ENCODE measurements around the gene CASZ1.

CASZ1 gene

DNA sequence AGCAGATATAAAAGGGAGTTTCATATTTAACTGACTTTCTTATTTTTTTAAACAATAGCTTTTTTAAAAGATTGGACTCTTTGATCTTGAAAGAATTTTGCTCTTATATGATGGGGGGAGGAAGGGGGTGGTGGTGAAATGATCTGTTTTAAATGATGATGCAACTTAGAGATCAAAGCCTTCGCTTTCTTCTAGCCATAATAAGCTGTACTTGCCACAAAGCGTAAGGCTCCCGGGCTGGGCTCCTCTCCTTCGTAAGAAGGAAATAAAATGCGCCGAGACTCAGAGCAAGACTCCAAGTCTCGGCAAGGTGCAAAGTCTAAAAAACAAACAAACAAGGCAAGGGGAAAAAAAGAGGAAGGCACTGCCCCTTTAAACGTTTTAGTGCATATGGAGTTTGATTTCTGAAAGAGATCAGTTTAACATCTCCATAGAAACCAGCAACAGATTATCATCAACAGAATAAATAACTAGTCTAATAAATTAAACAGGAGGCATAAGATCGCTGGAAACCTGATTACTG, 3.3 kb downstream of the CASZ1 start:
- no peak for DNase-seq (ENCODE audit: low read depth)

DNA sequence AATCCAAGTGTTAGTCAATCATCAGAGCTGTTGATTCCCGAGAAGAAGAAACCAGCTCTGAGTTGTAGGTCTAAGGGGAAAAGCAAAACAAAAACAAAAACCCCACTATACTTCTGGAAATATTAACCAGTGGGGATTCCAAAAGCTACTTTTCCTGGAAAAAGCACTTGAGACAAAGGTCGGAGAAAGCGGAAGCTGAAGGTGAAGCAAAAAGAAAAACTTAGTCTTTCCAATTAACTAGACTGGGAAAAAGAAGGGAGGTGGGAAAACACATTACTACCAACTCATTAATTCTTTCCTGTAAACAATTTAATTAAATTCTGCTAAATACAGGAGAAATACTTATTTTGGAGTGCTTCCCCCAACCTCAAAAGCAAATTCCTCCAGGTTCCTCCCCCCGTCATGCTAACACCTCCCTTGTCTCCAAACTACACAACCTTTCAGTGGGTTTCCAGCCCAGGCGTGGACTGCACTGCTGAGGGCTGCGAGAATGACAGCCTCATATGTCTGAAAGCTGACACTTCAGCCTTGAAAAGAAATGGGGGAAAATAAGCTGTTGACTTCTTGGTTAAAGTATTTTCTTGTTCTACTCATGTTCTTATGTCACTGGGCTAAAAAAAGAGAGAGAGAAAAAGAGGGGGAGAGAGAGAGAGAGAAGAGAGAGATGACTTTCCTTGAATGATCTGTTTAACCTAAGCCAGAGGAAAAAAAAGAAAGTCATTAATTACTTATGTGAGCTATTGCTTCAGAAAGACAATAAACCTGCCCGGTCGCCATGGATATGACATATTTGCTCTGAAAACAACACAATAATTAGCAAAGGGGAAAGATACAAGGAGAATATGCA, 5.1 kb downstream of the CASZ1 start:
- no peak for DNase-seq (ENCODE audit: low read depth)

DNA sequence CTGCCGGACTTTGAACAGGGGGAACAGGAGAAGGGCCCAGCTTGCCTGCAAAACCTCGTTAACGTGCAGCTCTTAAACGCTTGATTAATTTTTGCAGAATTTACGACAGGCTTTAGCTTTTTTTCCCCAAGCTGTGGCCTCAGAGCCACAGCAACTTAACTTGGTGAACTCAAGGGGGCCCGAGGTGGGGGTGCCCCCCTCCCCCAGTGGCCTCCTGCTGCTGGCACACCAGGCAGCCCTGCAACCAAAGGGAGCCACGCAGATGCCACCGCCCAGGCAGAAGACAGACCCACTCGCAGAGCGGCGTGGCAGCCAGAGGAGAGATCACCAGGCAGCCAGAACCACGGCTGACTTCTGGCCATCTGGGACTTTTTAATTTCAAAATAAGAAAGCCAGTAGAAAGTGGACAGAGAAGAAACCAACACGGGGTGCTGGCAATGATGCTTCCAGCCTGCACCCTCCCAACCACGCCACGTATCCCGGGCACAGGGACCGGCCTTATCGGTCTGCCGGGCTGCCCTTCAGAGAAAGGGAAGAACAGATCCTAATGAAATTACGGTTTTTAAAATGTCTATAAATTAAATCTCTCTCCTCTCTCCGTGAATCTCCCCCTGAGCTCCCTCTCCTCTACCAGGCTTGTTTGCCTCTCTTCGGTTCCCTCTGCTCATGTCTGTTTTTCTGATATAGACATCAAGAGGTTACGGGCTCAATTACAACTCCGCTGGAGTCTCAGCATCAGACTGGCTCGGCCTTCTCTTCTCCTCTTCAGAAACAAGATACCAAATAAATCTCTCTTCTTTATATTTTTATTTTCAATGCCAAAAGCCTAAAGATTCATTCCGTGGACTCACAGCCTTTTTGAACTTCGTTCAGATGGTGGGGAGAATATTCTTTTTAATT, 6.4 kb downstream of the CASZ1 start:
- DNase-seq (ENCODE audit: low read depth) = no peak

DNA sequence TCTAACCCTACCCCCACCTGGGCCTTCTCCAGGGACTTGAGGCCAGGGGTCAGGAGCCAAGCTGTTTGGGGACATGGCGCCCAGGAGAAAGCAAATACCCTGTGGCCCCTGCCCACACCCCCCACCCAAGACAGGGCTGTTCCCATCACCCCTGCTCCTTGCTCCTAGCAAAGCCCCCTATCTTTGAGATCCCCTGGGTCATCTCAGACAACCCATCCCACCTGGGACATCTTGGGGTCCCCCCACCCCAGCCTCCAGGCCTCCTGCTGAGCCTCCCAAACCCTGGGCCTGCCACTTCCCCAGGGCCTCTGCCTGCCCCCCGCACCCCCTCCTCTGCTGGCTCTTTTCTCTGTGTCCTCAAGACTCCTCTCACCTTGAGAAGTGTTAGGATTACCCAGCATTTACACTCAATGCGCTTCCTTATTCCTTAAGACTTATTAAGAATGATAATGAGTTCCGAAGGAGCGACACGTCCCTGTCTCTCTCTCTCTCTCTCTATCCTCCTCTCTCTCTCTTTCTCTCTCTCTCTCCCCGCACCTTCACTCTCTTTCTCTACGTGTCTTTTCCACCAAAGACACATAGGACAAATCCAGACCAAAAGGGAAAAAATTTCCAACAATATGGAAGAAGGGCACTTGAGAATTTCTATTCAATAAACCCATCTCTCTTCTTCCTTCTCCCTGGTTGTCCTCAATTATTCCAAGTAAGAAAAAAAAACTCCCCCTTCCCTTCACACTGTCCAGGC, 7.2 kb downstream of the CASZ1 start:
- DNase-seq (ENCODE audit: low read depth) = no peak

DNA sequence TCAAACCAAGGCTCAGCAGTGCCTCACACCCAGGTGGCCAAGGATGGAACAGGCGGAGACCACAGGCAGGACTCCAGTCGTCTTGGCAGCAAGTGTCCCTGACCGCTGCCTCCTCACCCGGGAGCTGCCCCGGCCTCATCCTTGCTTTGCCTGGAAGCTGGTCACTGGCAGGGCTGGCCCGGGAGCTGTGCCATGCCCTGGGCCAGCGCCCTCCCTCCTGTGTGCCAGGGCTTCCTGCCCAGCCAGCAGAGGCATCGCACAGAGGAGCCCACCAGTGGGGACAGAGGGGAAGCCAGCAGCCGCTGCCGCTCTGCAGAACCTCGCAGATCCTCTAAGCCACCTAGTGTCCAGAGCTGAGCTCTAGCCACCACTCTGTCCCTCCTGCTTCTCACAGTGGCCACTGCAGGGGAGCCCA, 7.8 kb downstream of the CASZ1 start:
- no peak for DNase-seq (ENCODE audit: low read depth)

DNA sequence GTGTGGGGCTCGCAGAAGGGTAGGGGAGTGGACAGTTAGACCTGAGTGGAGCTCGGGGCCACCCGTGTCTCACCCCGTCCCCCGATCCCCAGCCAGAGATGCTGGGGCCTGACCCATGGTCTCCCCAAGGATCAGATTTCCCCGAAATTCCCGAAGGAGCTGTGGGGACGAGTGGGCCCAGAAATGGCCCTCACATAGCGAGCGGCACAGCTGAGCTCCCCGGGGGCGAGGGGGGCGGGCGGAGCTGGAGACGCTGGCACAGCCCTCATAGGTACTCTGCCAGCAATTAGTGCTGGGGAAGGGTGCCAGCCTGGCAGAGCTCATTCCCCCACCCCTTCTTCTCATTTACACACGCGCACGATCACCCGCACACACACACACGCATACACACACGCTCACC, 9.2 kb downstream of the CASZ1 start:
- DNase-seq (ENCODE audit: low read depth) = no peak

DNA sequence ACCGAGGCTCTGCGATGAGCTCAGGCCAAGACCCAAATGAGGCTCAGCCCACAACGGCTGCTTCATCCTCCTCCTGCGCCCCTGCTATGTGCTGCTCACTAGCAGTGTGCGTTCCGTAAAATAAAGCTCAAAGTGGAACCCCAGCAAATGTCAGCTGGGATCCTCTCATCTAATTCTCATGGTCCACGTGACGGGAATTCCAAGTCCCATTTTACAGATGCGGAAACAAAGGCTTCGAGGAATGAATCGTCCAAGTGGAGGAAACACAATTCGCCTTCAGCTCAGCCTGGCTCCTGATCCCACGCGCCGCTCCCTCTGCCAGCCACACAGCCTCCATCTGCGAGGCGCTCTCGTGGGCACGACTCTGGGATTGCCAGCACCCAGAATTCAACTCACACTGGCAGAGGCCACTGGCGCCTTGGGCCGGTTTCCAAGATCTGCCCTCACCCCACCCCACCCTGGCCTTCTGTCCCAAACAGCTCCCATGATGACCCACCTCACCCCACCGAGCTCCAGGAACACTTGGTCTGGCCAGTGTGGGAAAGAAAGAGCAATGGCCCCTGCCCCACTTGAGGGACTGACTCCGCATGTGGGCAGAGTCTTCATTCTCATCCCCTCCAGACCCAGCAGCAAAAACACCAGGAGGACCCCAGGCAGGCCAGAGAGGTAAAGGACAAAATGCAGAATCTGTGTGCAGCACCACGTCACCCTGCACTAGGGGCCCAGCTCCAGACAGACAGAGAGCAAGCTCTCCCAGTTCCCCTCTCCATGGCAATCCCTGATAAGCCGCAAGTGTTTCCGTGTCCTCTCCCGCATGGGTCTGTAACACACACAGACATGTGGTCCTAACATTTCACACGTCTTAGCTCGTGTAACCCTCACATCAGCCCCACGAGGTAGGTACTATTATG, 10.5 kb downstream of the CASZ1 start:
- no peak for DNase-seq (ENCODE audit: low read depth)

DNA sequence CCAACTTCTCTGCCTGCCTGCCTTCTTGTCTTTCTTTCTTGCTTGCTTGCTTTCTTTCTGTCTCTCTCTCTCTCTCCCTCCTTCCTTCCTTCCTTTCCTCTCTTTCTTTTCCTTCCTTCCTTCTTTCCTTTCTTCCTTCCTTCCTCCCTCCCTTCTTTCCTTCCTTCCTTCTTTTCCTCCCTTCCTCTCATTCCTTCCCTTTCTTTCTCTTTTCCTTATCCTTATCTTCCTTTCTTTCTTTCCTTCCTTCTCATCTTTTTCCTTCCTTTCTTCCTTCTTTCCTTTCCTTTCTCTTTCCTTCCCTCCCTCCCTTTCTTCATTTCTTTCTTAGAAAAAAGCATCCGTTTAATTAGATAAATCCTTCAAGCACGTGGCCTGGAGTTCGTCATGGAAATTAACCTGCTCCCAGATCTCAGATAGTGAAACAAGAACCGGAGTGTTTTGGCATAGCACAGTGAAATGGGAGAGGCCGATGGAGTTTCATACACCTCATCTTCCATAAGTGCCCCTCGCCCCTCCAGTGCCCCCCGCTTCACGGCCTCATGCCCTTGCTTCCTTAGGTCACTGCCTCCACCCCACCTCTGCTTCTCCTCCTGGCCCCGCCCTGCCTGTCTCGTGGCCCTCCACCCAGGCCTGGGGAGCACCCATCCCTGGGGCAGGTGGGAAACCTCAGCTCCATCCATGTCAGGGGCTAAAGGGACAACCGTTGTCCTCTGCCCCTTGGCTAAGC, 11.3 kb downstream of the CASZ1 start:
- no peak for DNase-seq (ENCODE audit: low read depth)

DNA sequence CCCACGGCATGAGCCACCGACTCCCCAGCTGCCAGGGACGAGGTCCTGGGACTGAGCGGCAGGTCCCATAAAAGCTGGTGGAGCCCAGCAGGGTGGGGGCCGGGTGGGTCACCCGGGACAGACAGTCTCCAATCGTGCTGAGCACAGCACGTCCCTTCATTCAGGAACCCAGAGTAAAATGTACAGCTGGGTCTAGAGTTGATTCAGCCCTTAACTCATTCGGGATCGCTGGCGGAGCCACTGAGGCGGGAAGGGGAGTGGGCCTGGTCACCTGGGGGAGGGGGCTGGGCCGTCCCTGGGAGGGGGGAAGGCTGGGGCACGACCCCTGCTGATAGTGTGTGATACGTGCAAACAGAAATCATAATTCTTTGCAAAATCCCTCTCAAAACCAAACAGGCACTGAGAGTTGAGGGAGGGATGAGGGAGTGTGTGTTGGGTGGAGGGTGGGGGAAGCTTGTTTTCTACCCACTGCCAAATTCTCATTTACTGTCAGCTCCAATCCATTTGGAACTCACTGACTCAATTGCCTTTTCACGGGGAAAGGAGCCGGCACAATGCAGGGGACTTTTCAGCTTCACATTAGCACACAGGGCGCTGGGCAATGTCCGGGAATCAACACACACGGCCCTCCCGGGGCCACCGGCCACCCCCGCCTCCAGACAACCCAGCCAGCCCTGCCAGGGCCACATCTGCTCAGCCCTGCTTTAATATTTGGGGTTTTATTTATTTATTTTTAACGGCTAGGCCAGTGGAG, 13.8 kb downstream of the CASZ1 start:
- DNase-seq (ENCODE audit: low read depth) = no peak

DNA sequence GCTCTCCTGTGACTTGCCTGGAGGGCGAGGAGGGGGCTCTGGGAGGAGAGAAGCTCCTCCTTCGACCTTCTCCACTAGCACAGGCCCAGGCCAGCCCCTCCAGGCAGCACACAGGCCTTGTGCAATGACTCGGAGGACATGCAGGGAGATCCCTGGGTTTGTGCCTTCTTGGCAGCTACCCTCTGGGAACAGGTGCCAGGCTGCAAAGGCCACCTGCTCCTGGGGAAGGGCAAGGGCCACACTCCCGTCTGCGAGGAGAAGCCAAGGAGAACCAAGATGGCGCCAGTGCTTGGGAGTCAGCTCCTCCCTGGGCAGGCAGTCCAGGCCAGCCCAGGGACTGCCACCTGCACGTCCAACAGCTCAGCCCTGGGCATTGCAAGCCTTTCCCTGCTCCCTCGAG, 15.3 kb downstream of the CASZ1 start:
- no peak for DNase-seq (ENCODE audit: low read depth)

DNA sequence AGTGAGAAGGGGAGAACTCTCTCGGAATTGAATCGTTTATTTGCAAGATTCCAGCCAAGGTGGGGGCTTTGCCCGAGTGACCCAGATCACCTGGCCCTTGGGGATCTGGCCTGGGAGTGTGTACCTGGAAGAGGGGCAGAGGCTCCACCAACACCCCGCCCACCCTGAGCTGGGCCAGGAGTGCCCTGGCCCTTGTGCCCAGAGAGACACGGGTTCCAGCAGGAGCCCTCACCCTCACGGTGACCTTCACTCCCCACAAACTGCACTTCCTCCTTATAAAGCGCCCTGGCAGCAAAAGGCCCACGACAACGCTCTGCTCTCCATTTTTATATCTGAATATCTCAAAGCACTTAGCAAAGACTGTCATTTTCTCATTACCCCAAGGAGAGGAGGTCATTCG, 16.6 kb downstream of the CASZ1 start:
- no peak for DNase-seq (ENCODE audit: low read depth)

DNA sequence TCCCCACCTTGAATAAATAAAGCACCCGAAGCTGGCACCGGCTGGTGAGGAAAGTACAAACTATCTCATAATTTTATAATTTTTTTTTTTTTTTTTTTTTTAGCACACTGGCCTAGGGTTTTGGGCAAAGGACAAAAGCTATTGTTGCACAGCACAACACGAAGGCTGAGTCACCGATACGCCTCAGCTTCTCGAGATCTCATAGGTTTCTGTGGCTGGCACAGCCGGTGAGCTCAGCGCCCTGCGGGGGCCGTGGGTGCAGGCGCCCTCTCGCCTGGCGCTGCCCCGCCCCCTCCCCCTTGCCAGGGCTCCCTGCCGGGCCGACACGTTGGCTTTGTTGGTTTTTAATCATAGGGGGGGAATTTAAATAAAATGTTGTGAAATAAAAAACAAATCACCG, 17.2 kb downstream of the CASZ1 start:
- DNase-seq (ENCODE audit: low read depth) = no peak

DNA sequence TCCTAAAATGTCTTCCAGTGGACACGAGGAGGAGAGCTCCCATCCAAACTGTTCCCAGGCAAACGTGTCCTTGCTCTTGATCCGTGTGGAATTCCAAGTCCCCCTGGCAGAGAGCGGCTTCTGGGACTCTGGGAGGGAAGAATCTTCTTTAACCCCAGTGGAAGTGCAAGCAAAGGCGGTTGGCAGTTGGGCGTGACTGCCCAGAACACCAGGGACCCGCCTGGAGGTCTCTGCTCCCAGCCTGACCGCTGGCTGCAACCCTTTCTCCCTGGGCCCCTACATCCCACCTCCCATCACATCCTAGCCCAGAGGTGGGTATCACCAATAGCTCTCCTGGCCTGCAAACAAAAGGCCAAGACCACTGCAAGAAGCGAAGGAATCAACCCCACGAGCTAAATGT, 17.8 kb downstream of the CASZ1 start:
- DNase-seq (ENCODE audit: low read depth) = no peak

DNA sequence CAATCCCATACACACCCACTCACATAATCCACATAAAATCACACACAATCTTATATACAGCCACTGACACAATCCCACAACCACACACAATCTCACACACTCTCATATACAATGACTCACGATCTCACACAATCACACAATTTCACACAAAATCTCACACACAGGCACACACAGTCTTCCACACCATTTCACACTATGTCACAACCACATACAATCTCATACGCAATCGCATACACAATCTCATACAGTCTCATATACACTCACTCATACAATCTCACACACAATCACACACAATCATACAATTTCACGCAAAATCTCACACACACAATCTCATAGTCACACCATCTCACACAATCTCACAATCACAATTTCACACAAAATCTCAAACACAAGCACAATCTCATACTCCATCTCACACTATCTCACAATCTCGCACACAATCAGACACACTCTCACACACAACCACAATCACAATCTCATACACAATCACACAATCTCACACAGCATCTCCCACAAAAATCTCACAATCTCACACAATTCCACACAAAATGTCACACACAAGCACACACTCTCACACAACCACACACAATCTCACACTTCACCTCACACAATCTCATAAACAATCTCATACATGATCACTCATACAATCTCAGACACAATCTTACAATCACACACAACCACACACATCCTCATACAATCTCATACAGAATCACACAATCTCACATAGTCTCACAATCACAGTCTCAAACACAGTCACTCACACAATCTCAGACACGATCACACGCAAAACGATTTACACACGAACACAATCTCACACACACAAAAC, 18.5 kb downstream of the CASZ1 start:
- no peak for DNase-seq (ENCODE audit: low read depth)

DNA sequence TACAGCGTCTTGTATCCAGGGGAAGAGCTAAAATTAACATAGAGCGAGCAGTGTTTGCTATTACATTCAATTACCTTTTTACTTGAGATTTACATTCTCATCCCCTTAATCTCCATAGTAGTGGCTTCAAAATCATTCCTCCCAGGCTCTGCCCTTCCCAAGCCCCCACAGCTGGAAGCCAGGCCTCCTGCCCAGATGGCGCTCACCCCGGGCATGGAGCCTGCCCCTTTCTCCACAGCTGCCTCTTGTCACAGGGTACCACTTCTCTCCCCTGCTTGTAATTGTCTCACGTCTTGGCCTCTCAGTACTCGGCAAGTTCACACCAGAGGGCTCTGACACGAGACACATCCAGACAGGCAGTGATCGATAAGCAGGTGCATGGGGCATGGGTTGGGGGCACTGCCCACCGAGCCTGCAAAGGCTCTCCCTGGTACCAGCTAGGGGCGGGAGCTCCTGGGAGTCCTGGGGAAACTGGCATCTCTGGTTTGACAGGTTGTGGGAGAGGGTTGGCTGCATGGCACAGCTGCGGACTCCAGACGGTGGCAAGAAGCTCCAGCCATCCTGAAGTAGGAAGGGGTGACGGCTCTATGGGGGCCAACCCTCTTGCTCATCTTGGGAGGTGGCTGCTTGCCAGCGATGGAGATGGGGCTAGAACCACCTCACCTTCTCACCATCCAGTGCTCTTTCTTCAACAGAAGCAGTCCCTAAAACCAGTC, 20.1 kb downstream of the CASZ1 start:
- no peak for DNase-seq (ENCODE audit: low read depth)

DNA sequence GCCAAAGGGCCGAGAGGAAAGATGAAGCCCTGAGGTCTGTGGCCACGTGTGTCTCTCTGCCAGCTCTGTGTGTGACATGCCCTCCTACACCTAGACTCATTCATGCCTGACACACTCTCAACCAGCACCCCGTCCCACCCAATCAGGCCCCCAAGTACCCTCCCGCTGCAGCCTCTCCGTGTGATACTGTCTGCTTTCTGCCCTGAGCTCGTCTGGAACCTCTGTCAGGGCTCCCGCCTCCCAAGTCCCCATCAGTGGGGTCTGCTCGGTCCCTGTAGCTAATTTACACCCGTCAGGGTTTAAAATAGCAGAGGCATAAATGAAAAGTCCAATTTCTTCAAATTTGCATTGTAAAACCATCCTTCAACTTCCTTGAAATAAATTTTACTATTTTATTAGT, 20.7 kb downstream of the CASZ1 start:
- no peak for DNase-seq (ENCODE audit: low read depth)

DNA sequence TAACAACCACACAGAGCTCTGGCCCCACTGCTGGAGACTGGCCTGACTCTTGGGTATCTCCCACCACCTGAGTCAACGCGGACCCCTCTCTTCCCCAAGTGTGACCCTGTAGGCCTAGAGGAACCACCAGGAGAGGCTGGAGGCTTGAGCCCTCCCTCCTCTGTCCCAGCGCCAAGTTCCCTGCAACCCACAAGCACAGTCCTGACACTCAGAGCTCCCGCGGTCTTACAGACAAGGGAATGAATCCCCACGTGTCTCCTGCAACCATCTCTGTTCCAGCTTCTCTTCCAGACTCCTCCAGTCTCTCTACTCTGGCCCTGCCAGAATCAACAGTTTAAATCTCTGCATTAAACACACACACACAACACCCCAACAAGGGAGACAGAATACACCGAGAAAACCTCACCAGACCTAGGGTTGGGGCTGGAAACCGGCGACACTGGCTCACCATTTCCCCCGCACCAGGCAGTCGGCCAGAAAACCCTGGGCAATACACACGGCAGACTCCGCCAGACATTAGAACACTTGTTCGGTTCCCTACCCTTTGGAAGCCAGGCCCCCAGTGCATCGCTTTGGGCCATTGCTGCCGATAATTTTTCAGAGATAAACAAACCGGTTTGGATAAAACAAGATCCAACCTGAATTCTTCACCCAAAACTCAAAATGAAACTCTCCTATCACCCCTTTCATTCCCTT, 21.7 kb downstream of the CASZ1 start:
- DNase-seq (ENCODE audit: low read depth) = no peak
